HG03439 (cell line): Measurements from ENCODE around the gene SPIRE2.
"Not testable (repeated sequence)": the region's sequence is repeated elsewhere in the genome, so short reads cannot be mapped to it uniquely, and the experiment has no call there.

Experiments
- ATAC-seq: cut with Tn5 transposase; IDR thresholded peaks from one replicate; pipeline ENCODE4 v1.9.1; 2021; ENCODE audit warnings: mild to moderate bottlenecking, moderate library complexity; ENCODE audit not compliant: unreplicated experiment

SPIRE2 gene

GRCh38 chr16:89834813-89835363 lies 6.6 kb downstream of the SPIRE2 start:
- not testable (repeated sequence) for ATAC-seq

- ATAC-seq: not testable (repeated sequence)
These were observed 8.2 kb downstream of the SPIRE2 start for GRCh38 chr16:89836484-89836883.

- ATAC-seq: no peak
These were observed 8.8 kb downstream of the SPIRE2 start for GRCh38 chr16:89837014-89837546.

- ATAC-seq: no peak
These were observed 13.0 kb downstream of the SPIRE2 start for GRCh38 chr16:89841275-89841674.

GRCh38 chr16:89842471-89843408 lies 14.5 kb downstream of the SPIRE2 start:
- no peak for ATAC-seq

GRCh38 chr16:89843409-89844350 lies 15.4 kb downstream of the SPIRE2 start:
- no peak for ATAC-seq

- no peak for ATAC-seq
These were observed 16.6 kb downstream of the SPIRE2 start for GRCh38 chr16:89844739-89845339.

GRCh38 chr16:89845417-89845816 lies 17.1 kb downstream of the SPIRE2 start:
- no peak for ATAC-seq

- no peak for ATAC-seq
These were observed 19.0 kb downstream of the SPIRE2 start for GRCh38 chr16:89847051-89847939.

- no peak for ATAC-seq
These were observed 19.6 kb downstream of the SPIRE2 start for GRCh38 chr16:89847940-89848297.

GRCh38 chr16:89848974-89849373 lies 20.7 kb downstream of the SPIRE2 start:
- ATAC-seq: no peak

- ATAC-seq: no peak
These were observed 25.2 kb downstream of the SPIRE2 start for GRCh38 chr16:89853306-89853993.

GRCh38 chr16:89855301-89855945 lies 27.1 kb downstream of the SPIRE2 start:
- no peak for ATAC-seq

GRCh38 chr16:89855986-89856385 lies 27.7 kb downstream of the SPIRE2 start:
- ATAC-seq: no peak

- ATAC-seq: no peak
These were observed 30.8 kb downstream of the SPIRE2 start for GRCh38 chr16:89858973-89859614.

GRCh38 chr16:89859615-89860007 lies 31.3 kb downstream of the SPIRE2 start:
- ATAC-seq: no peak

- no peak for ATAC-seq
These were observed 32.6 kb downstream of the SPIRE2 start for GRCh38 chr16:89860747-89861304.

- no peak for ATAC-seq
These were observed 33.4 kb downstream of the SPIRE2 start for GRCh38 chr16:89861648-89862047.
